ENCODE data around the gene LIPT1.
"Not testable (repeated sequence)": the region's sequence is repeated elsewhere in the genome, so short reads cannot be mapped to it uniquely, and the experiment has no call there.

The LIPT1 gene

DNA sequence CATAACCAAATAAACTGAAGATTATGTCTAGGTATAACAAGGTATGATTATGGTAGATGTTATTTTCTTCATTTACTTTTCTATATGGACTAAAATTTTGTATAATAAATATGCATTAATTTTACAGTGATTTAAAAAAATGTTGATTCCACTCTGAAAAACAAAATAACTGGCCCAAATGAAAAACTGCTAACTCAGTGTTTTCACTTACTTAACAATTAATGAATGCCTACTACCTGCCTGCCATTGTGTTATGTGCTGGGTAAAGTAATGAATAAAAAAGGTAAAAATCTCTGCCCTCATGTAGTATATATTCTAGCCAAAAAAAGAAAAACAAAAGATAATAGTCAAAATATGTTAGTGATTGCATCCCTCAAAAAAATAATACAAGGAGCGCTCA, 42.8 kb upstream of the LIPT1 start:
- H3K4me2 ChIP-seq (ENCODE audit: low read depth, low read length, poor library complexity, severe bottlenecking): no peak overlapping the region
- no peaks in the 10 kb centered on the region for H3K9me3 ChIP-seq (ENCODE audit: insufficient read depth, low read length)
- no peaks in the 10 kb centered on the region for H3K79me2 ChIP-seq (ENCODE audit: insufficient read depth, low read length)
- 0 out of 2 replicates have a peak, but pooled peaks cover 4% of the 10 kb centered on the region for H3K36me3 ChIP-seq (ENCODE audit: low read length)
- H3K9me2 ChIP-seq (replicated peaks; ENCODE audit: insufficient read depth, low read length): no peaks in the 10 kb centered on the region
- TF ChIP-seq, protein P1, sequence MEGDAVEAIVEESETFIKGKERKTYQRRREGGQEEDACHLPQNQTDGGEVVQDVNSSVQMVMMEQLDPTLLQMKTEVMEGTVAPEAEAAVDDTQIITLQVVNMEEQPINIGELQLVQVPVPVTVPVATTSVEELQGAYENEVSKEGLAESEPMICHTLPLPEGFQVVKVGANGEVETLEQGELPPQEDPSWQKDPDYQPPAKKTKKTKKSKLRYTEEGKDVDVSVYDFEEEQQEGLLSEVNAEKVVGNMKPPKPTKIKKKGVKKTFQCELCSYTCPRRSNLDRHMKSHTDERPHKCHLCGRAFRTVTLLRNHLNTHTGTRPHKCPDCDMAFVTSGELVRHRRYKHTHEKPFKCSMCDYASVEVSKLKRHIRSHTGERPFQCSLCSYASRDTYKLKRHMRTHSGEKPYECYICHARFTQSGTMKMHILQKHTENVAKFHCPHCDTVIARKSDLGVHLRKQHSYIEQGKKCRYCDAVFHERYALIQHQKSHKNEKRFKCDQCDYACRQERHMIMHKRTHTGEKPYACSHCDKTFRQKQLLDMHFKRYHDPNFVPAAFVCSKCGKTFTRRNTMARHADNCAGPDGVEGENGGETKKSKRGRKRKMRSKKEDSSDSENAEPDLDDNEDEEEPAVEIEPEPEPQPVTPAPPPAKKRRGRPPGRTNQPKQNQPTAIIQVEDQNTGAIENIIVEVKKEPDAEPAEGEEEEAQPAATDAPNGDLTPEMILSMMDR (IDR thresholded peaks at IDR 0.05; ENCODE audit: insufficient read depth, low read length, poor library complexity, severe bottlenecking): no peak
- TF ChIP-seq EZH2phosphoT487 (conservative IDR thresholded peaks at IDR 0.05; ENCODE audit: low read length): no peak
- H3K4me3 ChIP-seq (ENCODE audit: insufficient read depth, low read length, poor library complexity, severe bottlenecking): no peak overlapping the region
- H3K27me3 ChIP-seq (ENCODE audit: low read length): no peaks in the 10 kb centered on the region
- no peak overlapping the region for H2AFZ ChIP-seq (ENCODE audit: low read depth, low read length, severe bottlenecking)
- H3K27ac ChIP-seq (ENCODE audit: low read depth, low read length): no peak overlapping the region
- H4K20me1 ChIP-seq (ENCODE audit: low read depth, low read length): no peaks in the 10 kb centered on the region
- H3F3A ChIP-seq (ENCODE audit: insufficient read depth): no peaks in the 10 kb centered on the region; the same call in 1 of the 2 replicates
- H3K9ac ChIP-seq (ENCODE audit: low read length): no peak overlapping the region

DNA sequence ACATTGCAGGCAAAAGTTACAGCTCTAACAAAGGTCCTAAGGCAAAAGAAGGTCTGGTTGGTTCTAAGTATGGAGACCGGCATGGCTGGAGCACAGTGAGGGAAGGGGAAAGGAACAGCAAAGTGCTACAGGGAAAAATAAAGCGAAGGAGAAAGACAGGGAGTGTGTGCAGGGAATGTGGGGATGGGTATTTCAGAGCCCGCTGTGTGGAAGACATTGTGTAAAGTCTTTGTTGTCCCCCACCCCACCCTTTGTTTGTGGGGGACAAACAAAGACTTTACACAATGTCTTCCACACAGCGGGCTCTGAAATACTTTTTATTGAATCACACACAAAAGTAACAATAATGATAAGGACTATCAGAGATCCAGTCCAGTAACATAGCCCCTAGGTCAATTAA, 42.1 kb upstream of the LIPT1 start:
- Histone ChIP-seq H3K27me3 (ENCODE audit: low read length) (no peaks in the 10 kb centered on the region), H4K20me1 (ENCODE audit: low read depth, low read length) (no peaks in the 10 kb centered on the region), H3K9me3 (ENCODE audit: insufficient read depth, low read length) (no peaks in the 10 kb centered on the region), H3K9ac (ENCODE audit: low read length) (no peak overlapping the region), H3K79me2 (ENCODE audit: insufficient read depth, low read length) (no peaks in the 10 kb centered on the region), H3K27ac (ENCODE audit: low read depth, low read length) (no peak overlapping the region), H3K9me2 (replicated peaks; ENCODE audit: insufficient read depth, low read length) (no peaks in the 10 kb centered on the region), H2AFZ (ENCODE audit: low read depth, low read length, severe bottlenecking) (no peak overlapping the region), H3K4me3 (ENCODE audit: insufficient read depth, low read length, poor library complexity, severe bottlenecking) (no peak overlapping the region), H3F3A (ENCODE audit: insufficient read depth) (no peaks in the 10 kb centered on the region; the same call in 1 of the 2 replicates), H3K36me3 (ENCODE audit: low read length) (0 out of 2 replicates have a peak, but pooled peaks cover 3% of the 10 kb centered on the region), H3K4me2 (ENCODE audit: low read depth, low read length, poor library complexity, severe bottlenecking) (no peak overlapping the region)
- no peak for TF ChIP-seq EZH2phosphoT487 (conservative IDR thresholded peaks at IDR 0.05; ENCODE audit: low read length)
- TF ChIP-seq, protein P1 (IDR thresholded peaks at IDR 0.05; ENCODE audit: insufficient read depth, low read length, poor library complexity, severe bottlenecking): no peak

DNA sequence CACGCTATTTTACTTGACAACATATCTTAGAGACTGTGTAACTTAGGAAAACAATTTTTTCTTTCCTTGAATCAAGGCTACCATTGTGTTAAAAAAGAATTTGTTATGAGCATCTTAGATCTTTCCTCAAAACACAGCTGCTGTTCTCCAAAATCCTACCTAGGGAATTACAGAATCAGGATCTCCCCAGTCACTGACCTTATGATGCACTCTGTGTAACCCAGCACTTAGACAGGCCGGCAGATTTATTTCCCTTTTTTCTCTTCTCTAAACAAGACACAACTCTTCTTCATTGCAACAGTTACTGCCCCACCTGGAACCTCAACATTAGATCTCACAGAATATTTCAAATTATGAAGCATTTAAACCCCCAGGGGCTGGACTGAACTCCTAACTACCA, 26.8 kb upstream of the LIPT1 start:
- Histone ChIP-seq H3K27me3 (ENCODE audit: low read length) (no peaks in the 10 kb centered on the region), H3K9me2 (replicated peaks; ENCODE audit: insufficient read depth, low read length) (no peaks in the 10 kb centered on the region), H3K9me3 (ENCODE audit: insufficient read depth, low read length) (no peaks in the 10 kb centered on the region), H3F3A (ENCODE audit: insufficient read depth) (no peaks in the 10 kb centered on the region), H3K27ac (ENCODE audit: low read depth, low read length) (no peak overlapping the region), H3K79me2 (ENCODE audit: insufficient read depth, low read length) (no peaks in the 10 kb centered on the region), H3K36me3 (ENCODE audit: low read length) (no peaks in the 10 kb centered on the region), H2AFZ (ENCODE audit: low read depth, low read length, severe bottlenecking) (no peak overlapping the region), H3K9ac (ENCODE audit: low read length) (no peak overlapping the region), H4K20me1 (ENCODE audit: low read depth, low read length) (no peaks in the 10 kb centered on the region), H3K4me3 (ENCODE audit: insufficient read depth, low read length, poor library complexity, severe bottlenecking) (no peak overlapping the region), H3K4me2 (ENCODE audit: low read depth, low read length, poor library complexity, severe bottlenecking) (no peak overlapping the region)
- TF ChIP-seq, protein P1 (IDR thresholded peaks at IDR 0.05; ENCODE audit: insufficient read depth, low read length, poor library complexity, severe bottlenecking): no peak
- TF ChIP-seq EZH2phosphoT487 (conservative IDR thresholded peaks at IDR 0.05; ENCODE audit: low read length): no peak

DNA sequence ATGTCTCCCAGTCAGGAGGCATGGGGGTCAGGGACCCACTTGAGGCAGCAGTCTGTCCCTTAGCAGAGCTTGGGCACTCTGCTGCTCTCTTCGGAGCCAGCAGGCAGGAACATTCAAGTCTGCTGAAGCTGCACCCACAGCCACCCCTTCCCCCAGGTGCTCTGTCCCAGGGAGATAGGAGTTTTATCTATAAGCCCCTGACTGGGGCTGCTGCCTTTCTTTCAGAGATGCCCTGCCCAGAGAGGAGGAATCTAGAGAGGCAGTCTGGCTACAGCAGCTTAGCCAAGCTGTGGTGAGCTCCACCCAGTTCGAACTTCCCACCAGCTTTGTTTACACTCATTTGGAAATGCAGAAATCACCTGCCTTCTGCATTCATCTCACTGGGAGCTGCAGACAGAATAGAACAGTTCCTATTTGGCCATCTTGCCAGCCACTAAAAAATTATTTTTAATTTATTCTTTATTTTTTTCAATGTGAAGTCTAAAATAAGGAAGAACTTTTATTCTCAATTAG, 19.7 kb upstream of the LIPT1 start:
- not testable (repeated sequence) for H3K4me2 ChIP-seq (ENCODE audit: low read depth, low read length, poor library complexity, severe bottlenecking); H3K27me3 ChIP-seq (ENCODE audit: low read length); H3F3A ChIP-seq (ENCODE audit: insufficient read depth); H4K20me1 ChIP-seq (ENCODE audit: low read depth, low read length); H2AFZ ChIP-seq (ENCODE audit: low read depth, low read length, severe bottlenecking); H3K36me3 ChIP-seq (ENCODE audit: low read length); H3K9me2 ChIP-seq (replicated peaks; ENCODE audit: insufficient read depth, low read length); H3K27ac ChIP-seq (ENCODE audit: low read depth, low read length); H3K4me3 ChIP-seq (ENCODE audit: insufficient read depth, low read length, poor library complexity, severe bottlenecking); H3K9me3 ChIP-seq (ENCODE audit: insufficient read depth, low read length); H3K9ac ChIP-seq (ENCODE audit: low read length)
- H3K79me2 ChIP-seq (ENCODE audit: insufficient read depth, low read length): peaks cover 16% of the 10 kb centered on the region
